ENCODE results near the gene GLRB. TPM values are rescaled to one million over a fixed set of nuclear protein-coding genes. Genes with fewer than 3 reads are reported as not detected.

GLRB gene
- total RNA-seq, 1 experiment from 2014 or later: 0.70 TPM

DNA sequence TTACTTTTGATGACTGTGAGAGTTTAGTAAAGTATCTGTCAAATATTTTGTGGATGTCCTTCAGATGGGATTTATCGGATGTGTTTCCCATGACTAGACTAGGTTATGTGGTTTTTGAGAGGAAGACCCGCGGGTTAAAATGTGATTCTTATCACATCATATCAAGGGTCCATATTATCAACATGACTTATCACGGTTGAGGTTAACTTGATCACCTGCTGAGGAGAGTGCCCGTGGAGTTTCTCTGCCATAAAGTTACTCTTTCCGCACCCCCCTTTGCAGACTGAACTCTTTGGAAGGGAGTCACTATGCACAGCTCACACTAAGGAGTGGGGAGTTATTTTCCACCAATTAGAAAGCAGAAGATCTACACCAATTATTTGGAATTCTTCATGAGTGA, 38.7 kb downstream of the GLRB start:
- no peak overlapping the region for H3K4me2 ChIP-seq (ENCODE audit: insufficient read depth, insufficient read length, low read length)
- H2BK20ac ChIP-seq (ENCODE audit: low read depth, low read length, poor library complexity, severe bottlenecking): no peak overlapping the region
- TF ChIP-seq, protein P1, sequence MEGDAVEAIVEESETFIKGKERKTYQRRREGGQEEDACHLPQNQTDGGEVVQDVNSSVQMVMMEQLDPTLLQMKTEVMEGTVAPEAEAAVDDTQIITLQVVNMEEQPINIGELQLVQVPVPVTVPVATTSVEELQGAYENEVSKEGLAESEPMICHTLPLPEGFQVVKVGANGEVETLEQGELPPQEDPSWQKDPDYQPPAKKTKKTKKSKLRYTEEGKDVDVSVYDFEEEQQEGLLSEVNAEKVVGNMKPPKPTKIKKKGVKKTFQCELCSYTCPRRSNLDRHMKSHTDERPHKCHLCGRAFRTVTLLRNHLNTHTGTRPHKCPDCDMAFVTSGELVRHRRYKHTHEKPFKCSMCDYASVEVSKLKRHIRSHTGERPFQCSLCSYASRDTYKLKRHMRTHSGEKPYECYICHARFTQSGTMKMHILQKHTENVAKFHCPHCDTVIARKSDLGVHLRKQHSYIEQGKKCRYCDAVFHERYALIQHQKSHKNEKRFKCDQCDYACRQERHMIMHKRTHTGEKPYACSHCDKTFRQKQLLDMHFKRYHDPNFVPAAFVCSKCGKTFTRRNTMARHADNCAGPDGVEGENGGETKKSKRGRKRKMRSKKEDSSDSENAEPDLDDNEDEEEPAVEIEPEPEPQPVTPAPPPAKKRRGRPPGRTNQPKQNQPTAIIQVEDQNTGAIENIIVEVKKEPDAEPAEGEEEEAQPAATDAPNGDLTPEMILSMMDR (conservative IDR thresholded peaks at IDR 0.05): no peak
- H4K8ac ChIP-seq (replicated peaks; ENCODE audit: insufficient read length, low read depth, low read length): no peak overlapping the region
- H3K4ac ChIP-seq (ENCODE audit: low read depth, low read length): no peak overlapping the region
- no peak overlapping the region for H3K14ac ChIP-seq (ENCODE audit: insufficient read depth, low read length)
- H2BK5ac ChIP-seq (ENCODE audit: insufficient read length, low read length): no peak overlapping the region
- no peaks in the 10 kb centered on the region for H3K79me2 ChIP-seq (ENCODE audit: insufficient read depth, low read length)
- H2AK5ac ChIP-seq (ENCODE audit: insufficient read length, low read length): no peak overlapping the region
- H3K9me3 Mint-ChIP-seq: no peaks in the 10 kb centered on the region
- H4K91ac ChIP-seq (ENCODE audit: insufficient read length, low read depth, low read length): no peak overlapping the region
- H2BK15ac ChIP-seq (ENCODE audit: low read depth, low read length): no peak overlapping the region
- peaks cover 2 to 7% of the 10 kb centered on the region in 2 experiments; a peak in 2 of 4 replicates for H3K4me1 Mint-ChIP-seq
- no peaks in the 10 kb centered on the region for H4K20me1 ChIP-seq (ENCODE audit: control insufficient read depth, insufficient read depth, insufficient read length)
- H3K23ac ChIP-seq (ENCODE audit: insufficient read length, low read depth, low read length): no peak overlapping the region
- no peaks in the 10 kb centered on the region for H3K79me1 ChIP-seq (ENCODE audit: insufficient read depth, low read depth, low read length, poor library complexity, severe bottlenecking)
- no peak overlapping the region for H2BK120ac ChIP-seq (ENCODE audit: low read depth, low read length, poor library complexity, severe bottlenecking)
- H3K27me3 Mint-ChIP-seq (ENCODE audit: low read depth): peaks cover 3% of the 10 kb centered on the region; the same call in 1 of the 2 replicates
- H3K27ac Mint-ChIP-seq: no peak overlapping the region
- H4K5ac ChIP-seq (ENCODE audit: insufficient read length, low read depth, low read length): no peak overlapping the region
- no peak overlapping the region for H3K4me3 Mint-ChIP-seq
- DNase-seq: no peak
- H2BK12ac ChIP-seq (ENCODE audit: insufficient read length, low read depth, low read length): no peak overlapping the region
- H3K9ac ChIP-seq (ENCODE audit: extremely low read depth, insufficient read length, low read length): no peak overlapping the region
- no peaks in the 10 kb centered on the region for H3K27me3 ChIP-seq (ENCODE audit: insufficient read depth, low read length)
- H3K9me3 ChIP-seq (ENCODE audit: control insufficient read depth, low read depth, low read length): no peaks in the 10 kb centered on the region
- H3K27ac ChIP-seq (ENCODE audit: insufficient read length, low read depth, low read length): no peak overlapping the region
- WGBS (ENCODE audit: extremely low coverage, insufficient read length, low lambda C conversion rate): no CpG with 5 or more reads among the region's 6 CpGs
- no peaks in the 10 kb centered on the region for H3K23me2 ChIP-seq (ENCODE audit: insufficient read length, low read depth, low read length, poor library complexity, severe bottlenecking)
- no peak overlapping the region for H3K56ac ChIP-seq (ENCODE audit: insufficient read length, low read depth, low read length)
- no peaks in the 10 kb centered on the region for H3K4me1 ChIP-seq (ENCODE audit: insufficient read depth, low read length)
- H3K18ac ChIP-seq (ENCODE audit: insufficient read length, low read depth, low read length): no peak overlapping the region
- no peak overlapping the region for H3T11ph ChIP-seq (ENCODE audit: low read length)
- no peak overlapping the region for H2AFZ ChIP-seq (ENCODE audit: low read length)
- no peaks in the 10 kb centered on the region for H3K36me3 Mint-ChIP-seq (ENCODE audit: insufficient read depth in 1 of 3, low read depth in 3 of 3)

All from H9 (cell line).